Caco-2 (cell line): ENCODE measurements around the gene SEZ6L. TPM values are rescaled to one million over a fixed set of nuclear protein-coding genes. Genes with fewer than 3 reads are reported as not detected.

Experiments used
- BruUV-seq: library from RNA; stranded (reverse); fragments of 400-500 nt; replicated peaks from 2 replicates; lab custom pipeline; 2021; lab: Mats Ljungman, UMichigan
- CTCF ChIA-PET: fragments of 300-600 bp; sonication (Branson Sonifier 250); formaldehyde crosslinking; loops from one replicate; lab custom pipeline; 2022; ENCODE audit warnings: antibody characterized with exemption; lab: Charles Lee
- POLR2A ChIA-PET: fragments of 300-600 bp; sonication (Branson Sonifier 250); formaldehyde crosslinking; loops from one replicate; lab custom pipeline; 2022; ENCODE audit warnings: antibody characterized with exemption; lab: Charles Lee
- DNase-seq, 2 experiments: peaks; one replicate each; pipeline versions ENCODE4 v3.0.0 to v3.0.0-alpha.2; 2020 to 2022
- H3K27me3 ChIP-seq: replicated peaks from 2 replicates; pipeline ENCODE4 v1.6.0; 2011; ENCODE audit warnings: low read length; ENCODE audit not compliant: control insufficient read depth, insufficient read depth
- H3K36me3 ChIP-seq: 2 replicates; pipeline ENCODE4 v1.5.1; 2011; ENCODE audit warnings: low read length; ENCODE audit not compliant: control insufficient read depth, insufficient read depth
- H3K4me1 ChIP-seq: fragments of 250-450 bp; sonication (Bioruptor Pico); 2 replicates; pipeline ENCODE4 v1.5.1; 2020; ENCODE audit warnings: mild to moderate bottlenecking
- H3K4me3 ChIP-seq: 2 replicates; pipeline ENCODE4 v1.5.1; 2011; ENCODE audit warnings: low read depth, mild to moderate bottlenecking, control low read depth, low read length
- H3K9me3 ChIP-seq: fragments of 250-450 bp; sonication (Bioruptor Pico); 2 replicates; pipeline ENCODE4 v1.5.1; 2020; ENCODE audit warnings: mild to moderate bottlenecking, moderate library complexity
- H3K27ac Mint-ChIP-seq: one replicate; pipeline ENCODE4 v1.8.0; 2022; ENCODE audit warnings: mixed read lengths; ENCODE audit not compliant: unreplicated experiment
- H3K27me3 Mint-ChIP-seq: one replicate; pipeline ENCODE4 v1.8.0; 2022; ENCODE audit warnings: mixed read lengths; ENCODE audit not compliant: insufficient read depth, unreplicated experiment
- H3K36me3 Mint-ChIP-seq: one replicate; pipeline ENCODE4 v1.8.0; 2022; ENCODE audit warnings: mild to moderate bottlenecking, mixed read lengths; ENCODE audit not compliant: insufficient read depth, unreplicated experiment
- H3K4me1 Mint-ChIP-seq: one replicate; pipeline ENCODE4 v1.8.0; 2022; ENCODE audit warnings: low read depth, mixed read lengths; ENCODE audit not compliant: unreplicated experiment
- H3K4me3 Mint-ChIP-seq: one replicate; pipeline ENCODE4 v1.8.0; 2022; ENCODE audit warnings: mild to moderate bottlenecking, moderate library complexity, mixed read lengths; ENCODE audit not compliant: unreplicated experiment
- H3K9me3 Mint-ChIP-seq: one replicate; pipeline ENCODE4 v1.8.0; 2022; ENCODE audit warnings: mixed read lengths; ENCODE audit not compliant: unreplicated experiment
- intact Hi-C: fragments of 100-400 bp; cut with micrococcal nuclease; formaldehyde crosslinking; loops from one replicate; pipeline ENCODE4 v1.10.0; 2022; ENCODE audit not compliant: unreplicated experiment
- total RNA-seq: library from RNA; stranded (reverse); gene quantifications from 2 replicates; pipeline ENCODE4 v1.2.3, GENCODE V29; 2022
- TF ChIP-seq, protein P1 (sequence below), 2 experiments: fragments of 200-600 bp in 1 of 2; IDR thresholded peaks; 1 replicate in 1 of 2; 2 replicates in 1 of 2; pipeline versions ENCODE4 v1.5.1 to v1.8.0; 2011 to 2022; ENCODE audit warnings: antibody characterized with exemption in 1 of 2, control low read depth in 1 of 2, inconsistent platforms in 1 of 2, low read depth in 1 of 2, low read length in 1 of 2, mild to moderate bottlenecking in 1 of 2, moderate library complexity in 1 of 2; ENCODE audit not compliant: insufficient read depth in 1 of 2, severe bottlenecking in 1 of 2, unreplicated experiment in 1 of 2

SEZ6L gene
- total RNA-seq, 1 experiment from 2014 or later = not detected

DNA sequence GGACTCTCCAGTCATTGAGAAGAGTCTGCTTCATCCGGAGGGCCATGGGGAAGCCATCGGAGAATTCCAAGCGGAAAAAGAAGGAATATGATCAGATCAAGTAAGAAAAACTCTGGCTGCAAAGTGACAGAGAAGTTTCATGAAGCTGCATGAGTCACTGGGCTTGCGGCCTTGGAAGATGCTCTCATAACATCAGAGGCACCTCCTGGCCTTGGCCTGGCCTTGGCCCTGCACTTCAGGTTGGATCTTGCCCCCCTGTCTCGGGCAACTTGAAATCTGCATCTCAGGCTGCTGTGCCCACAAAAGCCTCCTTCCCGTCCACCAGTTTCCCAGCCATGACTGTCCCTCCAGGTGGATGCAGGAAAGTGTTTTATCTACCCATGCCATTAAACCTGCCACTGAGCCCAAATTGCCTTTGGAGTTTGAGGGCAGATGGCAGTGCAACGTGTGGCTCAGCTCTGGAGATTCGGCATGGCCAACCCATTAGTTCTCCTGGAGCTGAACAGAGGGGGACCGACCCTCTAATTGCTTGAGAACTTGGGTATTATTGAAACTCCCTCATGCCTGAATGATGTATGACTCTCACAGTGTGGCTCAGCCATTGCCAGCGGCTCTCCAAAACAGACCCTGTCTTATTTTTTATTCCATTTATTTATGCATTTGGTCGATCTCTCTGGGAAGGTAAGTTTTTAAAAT, 66.7 kb downstream of the SEZ6L start:
- no TSS peak for BruUV-seq
- Histone ChIP-seq H3K27me3 (no peaks in the 10 kb centered on the region), H3K9me3 (no peaks in the 10 kb centered on the region), H3K36me3 (no peaks in the 10 kb centered on the region), H3K4me1 (no peaks in the 10 kb centered on the region), H3K4me3 (no peak overlapping the region)
- ChIA-PET CTCF (no interaction called here), POLR2A (no interaction called here)
- no peak for DNase-seq
- H3K4me3 Mint-ChIP-seq = no peak overlapping the region
- H3K27me3 Mint-ChIP-seq = peaks cover 16% of the 10 kb centered on the region
- no peaks in the 10 kb centered on the region for H3K4me1 Mint-ChIP-seq
- no peak overlapping the region for H3K27ac Mint-ChIP-seq
- intact Hi-C loops = no loop called here
- H3K36me3 Mint-ChIP-seq = no peaks in the 10 kb centered on the region
- H3K9me3 Mint-ChIP-seq = no peaks in the 10 kb centered on the region
- TF ChIP-seq, protein P1, sequence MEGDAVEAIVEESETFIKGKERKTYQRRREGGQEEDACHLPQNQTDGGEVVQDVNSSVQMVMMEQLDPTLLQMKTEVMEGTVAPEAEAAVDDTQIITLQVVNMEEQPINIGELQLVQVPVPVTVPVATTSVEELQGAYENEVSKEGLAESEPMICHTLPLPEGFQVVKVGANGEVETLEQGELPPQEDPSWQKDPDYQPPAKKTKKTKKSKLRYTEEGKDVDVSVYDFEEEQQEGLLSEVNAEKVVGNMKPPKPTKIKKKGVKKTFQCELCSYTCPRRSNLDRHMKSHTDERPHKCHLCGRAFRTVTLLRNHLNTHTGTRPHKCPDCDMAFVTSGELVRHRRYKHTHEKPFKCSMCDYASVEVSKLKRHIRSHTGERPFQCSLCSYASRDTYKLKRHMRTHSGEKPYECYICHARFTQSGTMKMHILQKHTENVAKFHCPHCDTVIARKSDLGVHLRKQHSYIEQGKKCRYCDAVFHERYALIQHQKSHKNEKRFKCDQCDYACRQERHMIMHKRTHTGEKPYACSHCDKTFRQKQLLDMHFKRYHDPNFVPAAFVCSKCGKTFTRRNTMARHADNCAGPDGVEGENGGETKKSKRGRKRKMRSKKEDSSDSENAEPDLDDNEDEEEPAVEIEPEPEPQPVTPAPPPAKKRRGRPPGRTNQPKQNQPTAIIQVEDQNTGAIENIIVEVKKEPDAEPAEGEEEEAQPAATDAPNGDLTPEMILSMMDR (IDR thresholded peaks at IDR 0.05; ENCODE audit: insufficient read depth in 1 of 2, low read depth in 1 of 2, low read length in 1 of 2, severe bottlenecking in 1 of 2, unreplicated experiment in 1 of 2) = no peak

DNA sequence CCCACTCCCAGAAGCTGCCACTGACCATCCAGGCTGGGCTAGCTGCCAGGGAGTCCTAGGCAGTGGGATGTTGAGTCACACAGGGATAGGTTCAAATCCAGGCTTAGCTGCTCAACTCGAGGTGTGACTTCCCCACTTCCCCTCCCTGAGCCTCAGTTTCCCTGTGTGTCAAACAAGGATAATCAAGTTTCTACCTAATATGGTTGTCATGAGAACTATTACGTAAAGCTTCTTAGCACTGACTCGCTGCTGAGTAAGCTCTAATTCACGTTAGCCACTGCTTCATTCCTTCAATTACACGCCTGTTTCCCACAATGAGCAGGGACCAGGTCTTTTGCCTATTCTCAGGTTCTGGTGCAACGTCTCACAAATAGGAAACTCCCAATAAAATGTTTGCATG, 67.7 kb downstream of the SEZ6L start:
- no peaks in the 10 kb centered on the region for H3K9me3 ChIP-seq
- H3K36me3 Mint-ChIP-seq = no peaks in the 10 kb centered on the region
- H3K9me3 Mint-ChIP-seq = no peaks in the 10 kb centered on the region
- no peak overlapping the region for H3K4me3 ChIP-seq
- ChIA-PET CTCF (no interaction called here), POLR2A (no interaction called here)
- no peak overlapping the region for H3K4me3 Mint-ChIP-seq
- no TSS peak for BruUV-seq
- no peaks in the 10 kb centered on the region for H3K4me1 Mint-ChIP-seq
- H3K27me3 Mint-ChIP-seq = peaks cover 16% of the 10 kb centered on the region
- no peak for DNase-seq
- no peak overlapping the region for H3K27ac Mint-ChIP-seq
- H3K4me1 ChIP-seq = no peaks in the 10 kb centered on the region
- no peaks in the 10 kb centered on the region for H3K36me3 ChIP-seq
- TF ChIP-seq, protein P1 (IDR thresholded peaks at IDR 0.05; ENCODE audit: insufficient read depth in 1 of 2, low read depth in 1 of 2, low read length in 1 of 2, severe bottlenecking in 1 of 2, unreplicated experiment in 1 of 2) = no peak
- intact Hi-C loops = no loop called here
- H3K27me3 ChIP-seq = no peaks in the 10 kb centered on the region

DNA sequence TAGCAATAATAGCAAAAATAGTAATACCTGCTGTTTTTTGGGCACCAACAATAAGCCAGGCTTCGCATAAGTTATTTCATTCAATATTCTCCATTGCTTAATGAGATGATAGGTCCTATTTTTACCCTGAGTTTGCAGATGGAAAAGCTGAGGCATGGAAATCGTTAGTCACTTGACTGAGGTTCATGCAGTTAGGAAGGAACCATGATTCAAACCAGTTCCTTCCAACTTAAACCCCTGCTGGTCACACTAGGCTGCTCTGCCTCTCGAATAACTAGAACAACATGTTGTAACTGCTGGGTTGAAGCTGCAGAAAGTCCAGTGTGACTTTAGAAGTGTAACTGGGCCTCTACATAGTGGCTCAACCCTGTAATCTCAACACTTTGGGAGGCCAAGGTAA, 69.3 kb downstream of the SEZ6L start:
- no peaks in the 10 kb centered on the region for H3K9me3 Mint-ChIP-seq
- Histone ChIP-seq H3K36me3 (no peaks in the 10 kb centered on the region), H3K27me3 (no peaks in the 10 kb centered on the region), H3K4me1 (no peaks in the 10 kb centered on the region), H3K4me3 (no peak overlapping the region), H3K9me3 (no peaks in the 10 kb centered on the region)
- H3K27ac Mint-ChIP-seq = no peak overlapping the region
- no peak for DNase-seq
- no peaks in the 10 kb centered on the region for H3K36me3 Mint-ChIP-seq
- TF ChIP-seq, protein P1 (IDR thresholded peaks at IDR 0.05; ENCODE audit: insufficient read depth in 1 of 2, low read depth in 1 of 2, low read length in 1 of 2, severe bottlenecking in 1 of 2, unreplicated experiment in 1 of 2) = no peak
- intact Hi-C loops = no loop called here
- ChIA-PET POLR2A (no interaction called here), CTCF (no interaction called here)
- BruUV-seq = no TSS peak
- peaks cover 22% of the 10 kb centered on the region for H3K27me3 Mint-ChIP-seq
- H3K4me1 Mint-ChIP-seq = no peaks in the 10 kb centered on the region
- H3K4me3 Mint-ChIP-seq = no peak overlapping the region
